HCEC 1CT (cell line): ENCODE results near the gene CDK4.

Experiments
- DNase-seq: peaks from one replicate; pipeline ENCODE4 v3.0.0-alpha.2; 2017

CDK4 gene

DNA sequence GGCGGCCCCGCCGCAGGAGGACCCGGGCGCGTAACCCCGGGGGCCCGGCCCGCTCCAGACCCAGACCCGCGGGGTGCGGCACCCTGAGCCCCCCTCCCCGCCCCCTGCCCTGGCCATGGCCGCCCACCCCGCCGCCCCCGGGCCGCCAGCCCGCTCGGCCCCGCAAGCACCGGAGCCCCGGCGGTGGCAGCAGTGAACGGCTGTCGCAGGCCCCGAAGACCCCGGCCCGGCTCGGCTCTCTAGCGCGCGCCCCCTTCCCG, 3.0 kb upstream of the CDK4 start:
- peak; percentile 0 for DNase-seq

GRCh38 chr12:57754411-57755193, 2.5 kb upstream of the CDK4 start, which contains the start of gene MARCHF9:
MARCHF9 (plus strand) TSS chr12:57755103; CDS start chr12:57755529, 426 bp downstream.
- no peak for DNase-seq

DNA sequence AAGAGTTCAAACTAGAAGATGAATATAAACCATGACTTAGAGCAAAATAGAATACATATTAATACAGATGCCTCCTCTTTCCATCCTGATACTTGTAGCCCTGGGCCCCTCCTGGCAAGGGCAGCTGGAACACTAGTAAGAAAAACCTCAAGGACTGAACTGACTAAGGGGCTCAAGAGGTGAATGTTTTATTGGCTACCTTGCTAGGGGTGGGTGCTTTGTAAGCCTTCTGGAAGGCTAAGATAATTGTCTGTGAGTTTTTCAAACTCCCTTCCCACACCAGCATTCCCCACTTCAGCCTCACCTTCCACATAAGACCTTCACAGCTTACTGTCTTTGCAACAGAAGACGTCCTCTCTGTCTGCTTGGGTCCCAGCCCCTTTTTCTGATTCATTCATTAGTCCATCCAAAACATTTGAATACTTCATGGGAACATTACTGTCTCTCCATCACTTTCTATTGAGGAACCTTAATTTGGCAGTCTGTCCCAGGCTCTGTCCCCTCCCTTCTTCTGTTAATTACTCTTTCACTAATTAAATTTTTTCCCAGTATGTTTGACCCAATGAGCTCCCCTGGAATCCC, 1.7 kb upstream of the CDK4 start:
- DNase-seq: no peak

DNA sequence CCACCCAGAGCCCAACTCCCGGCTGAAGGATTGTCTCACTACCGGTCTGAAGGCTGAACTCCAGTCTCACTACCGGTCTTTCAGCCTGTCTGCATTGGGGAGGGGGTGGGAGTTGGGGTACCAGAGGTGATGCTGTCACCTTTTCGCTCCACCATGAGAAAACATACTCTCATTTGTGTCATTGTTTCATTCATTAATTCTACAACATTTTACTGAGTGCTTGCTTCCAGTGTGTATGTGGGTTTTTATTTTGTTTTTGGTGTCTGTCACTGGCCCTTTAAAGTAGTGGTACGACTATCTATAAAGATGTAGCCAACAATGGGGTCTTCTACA, 524 bp upstream of the CDK4 start:
- DNase-seq: no peak

- peak; percentile 62 for DNase-seq
Observed at GRCh38 chr12:57751432-57751787, 700 bp downstream of the CDK4 start.

DNA sequence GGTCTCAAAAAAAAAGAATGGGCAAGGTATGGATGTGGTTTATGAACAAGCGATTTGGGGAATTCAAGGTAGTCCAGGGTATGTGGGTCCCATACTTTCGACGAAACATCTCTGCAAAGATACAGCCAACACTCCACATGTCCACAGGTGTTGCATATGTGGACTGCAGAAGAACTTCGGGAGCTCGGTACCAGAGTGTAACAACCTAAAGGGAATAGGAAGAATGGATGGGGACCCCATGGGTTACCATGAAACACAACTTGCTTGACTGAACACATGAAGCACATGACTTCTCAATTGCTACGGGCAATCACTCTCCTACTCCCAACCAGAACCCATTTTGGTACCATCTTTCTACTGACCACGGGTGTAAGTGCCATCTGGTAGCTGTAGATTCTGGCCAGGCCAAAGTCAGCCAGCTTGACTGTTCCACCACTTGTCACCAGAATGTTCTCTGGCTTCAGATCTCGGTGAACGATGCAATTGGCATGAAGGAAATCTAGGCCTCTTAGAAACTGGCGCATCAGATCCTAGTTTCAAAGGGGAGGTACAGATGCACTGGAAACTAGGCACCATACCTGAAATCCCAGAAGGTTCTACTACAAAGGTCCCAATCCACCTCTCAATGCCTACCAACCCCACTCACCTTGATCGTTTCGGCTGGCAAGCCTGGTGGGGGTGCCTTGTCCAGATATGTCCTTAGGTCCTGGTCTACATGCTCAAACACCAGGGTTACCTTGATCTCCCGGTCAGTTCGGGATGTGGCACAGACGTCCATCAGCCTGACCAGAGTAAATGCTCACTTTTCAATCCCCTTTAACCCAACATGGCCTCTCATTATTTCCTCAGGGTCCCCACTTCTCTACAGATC, 1.3 kb downstream of the CDK4 start:
- DNase-seq: no peak

DNA sequence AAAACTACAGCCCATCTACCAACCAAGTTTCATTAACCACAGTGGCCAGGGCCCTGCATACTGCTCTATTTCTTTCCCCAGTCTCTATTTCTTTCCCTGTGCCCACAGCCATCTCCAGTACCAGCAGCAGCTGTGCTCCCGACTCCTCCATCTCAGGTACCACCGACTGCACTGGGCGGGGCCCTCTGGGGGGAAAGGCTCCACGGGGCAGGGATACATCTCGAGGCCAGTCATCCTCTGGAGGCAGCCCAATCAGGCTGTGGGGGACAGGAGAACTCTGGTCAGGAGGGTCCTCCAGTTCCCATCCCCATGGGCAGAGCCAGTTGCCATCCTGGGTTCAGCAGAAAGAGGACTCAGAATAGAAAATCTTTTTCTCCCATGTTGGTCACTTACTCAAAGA, 3.0 kb downstream of the CDK4 start:
- DNase-seq: no peak

GRCh38 chr12:57746025-57746424, 6.1 kb downstream of the CDK4 start:
- DNase-seq: no peak

GRCh38 chr12:57745485-57745881, 6.6 kb downstream of the CDK4 start:
- no peak for DNase-seq

- peak; percentile 96 for DNase-seq
Observed at GRCh38 chr12:57744777-57745484, 7.2 kb downstream of the CDK4 start, which contains the start of gene TSPAN31. TSPAN31 (plus strand) TSS chr12:57745039; CDS start chr12:57745155, 116 bp downstream.

- no peak for DNase-seq
Observed at GRCh38 chr12:57744194-57744776, 7.8 kb downstream of the CDK4 start.

- no peak for DNase-seq
Observed at GRCh38 chr12:57743769-57744168, 8.3 kb downstream of the CDK4 start.

DNA sequence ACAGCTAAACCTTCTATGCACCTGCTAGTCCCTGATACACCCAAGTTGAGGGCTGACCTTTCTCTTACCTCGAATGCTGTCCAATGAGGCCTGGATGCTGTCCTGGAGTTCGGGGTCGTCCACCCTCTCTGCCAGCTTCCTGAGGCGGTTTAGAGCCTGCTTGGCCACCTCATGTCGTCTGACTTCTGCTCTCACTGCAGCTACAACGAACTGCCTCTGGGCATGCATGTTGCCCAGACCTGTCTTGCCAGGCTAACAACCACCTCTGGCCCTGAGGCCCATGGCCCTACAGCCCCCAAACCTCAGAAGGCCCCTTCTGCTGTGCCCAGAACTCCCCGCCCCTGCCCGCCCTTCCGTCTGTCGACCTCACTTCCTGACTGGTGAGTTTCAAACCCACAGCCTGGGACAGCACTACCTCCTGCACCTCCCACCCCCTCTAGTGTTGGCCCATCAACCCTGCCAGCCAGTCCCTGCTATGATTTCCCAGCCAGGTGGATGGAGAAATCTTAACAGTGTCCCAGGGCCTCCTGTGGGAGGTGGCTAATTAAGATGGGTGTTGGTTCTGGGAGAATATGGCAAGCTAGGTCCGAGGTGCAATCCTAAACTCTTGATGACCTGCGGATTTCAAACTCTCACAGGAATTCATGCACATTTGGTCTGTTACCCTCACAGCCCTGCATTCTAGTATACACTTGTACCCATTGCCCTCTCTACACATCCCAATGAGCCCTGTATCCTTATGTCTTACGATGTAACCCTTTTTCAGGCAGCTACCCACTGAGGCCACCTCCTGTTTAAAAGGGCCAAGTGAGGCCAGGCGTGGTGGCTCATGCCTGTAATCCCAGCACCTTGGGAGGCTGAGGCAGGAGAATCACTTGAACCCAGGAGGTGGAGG, 10.0 kb downstream of the CDK4 start:
- DNase-seq: no peak

GRCh38 chr12:57741413-57741789, 10.7 kb downstream of the CDK4 start:
- no peak for DNase-seq

- no peak for DNase-seq
Observed at GRCh38 chr12:57740656-57741412, 11.3 kb downstream of the CDK4 start.

- no peak for DNase-seq
Observed at GRCh38 chr12:57739914-57740538, 12.1 kb downstream of the CDK4 start.

GRCh38 chr12:57739387-57739786, 12.7 kb downstream of the CDK4 start:
- DNase-seq: no peak

GRCh38 chr12:57738661-57739237, 13.4 kb downstream of the CDK4 start, which contains the start of gene AGAP2:
AGAP2 (minus strand) TSS chr12:57738742; CDS start chr12:57738246, 496 bp downstream.
- no peak for DNase-seq

GRCh38 chr12:57737467-57738460, 14.3 kb downstream of the CDK4 start:
- DNase-seq: no peak
